Measurements from ENCODE around the gene NUCB2.

NUCB2 gene

GRCh38 chr11:17272801-17273200 lies 3.7 kb upstream of the NUCB2 start:
- no peak for DNase-seq

GRCh38 chr11:17273211-17273610 lies 3.3 kb upstream of the NUCB2 start:
- no peak for DNase-seq

GRCh38 chr11:17273668-17274282 lies 2.8 kb upstream of the NUCB2 start:
- DNase-seq = no peak

GRCh38 chr11:17275400-17276235 lies 921 bp upstream of the NUCB2 start:
- DNase-seq = no peak

- no peak for DNase-seq
These were observed 565 bp downstream of the NUCB2 start for GRCh38 chr11:17277024-17277584.

GRCh38 chr11:17280494-17281127 lies 4.1 kb downstream of the NUCB2 start:
- DNase-seq = no peak

- no peak for DNase-seq
These were observed 9.8 kb downstream of the NUCB2 start for GRCh38 chr11:17286332-17286731.

GRCh38 chr11:17287058-17287457 lies 10.5 kb downstream of the NUCB2 start:
- DNase-seq = no peak

GRCh38 chr11:17291710-17292109 lies 15.2 kb downstream of the NUCB2 start:
- DNase-seq = no peak

- no peak for DNase-seq
These were observed 16.8 kb downstream of the NUCB2 start for GRCh38 chr11:17293311-17293710.

- DNase-seq = no peak
These were observed 17.5 kb downstream of the NUCB2 start for GRCh38 chr11:17294033-17294432.

- DNase-seq = no peak
These were observed 20.5 kb downstream of the NUCB2 start for GRCh38 chr11:17296852-17297559.

- peak; percentile 41 for DNase-seq
These were observed 21.8 kb downstream of the NUCB2 start for GRCh38 chr11:17298302-17298701.

GRCh38 chr11:17300372-17300771 lies 23.8 kb downstream of the NUCB2 start:
- no peak for DNase-seq

- DNase-seq = no peak
These were observed 37.1 kb downstream of the NUCB2 start for GRCh38 chr11:17313349-17314231.

GRCh38 chr11:17314232-17314547 lies 37.7 kb downstream of the NUCB2 start:
- DNase-seq = no peak

GRCh38 chr11:17314904-17315426 lies 38.4 kb downstream of the NUCB2 start:
- no peak for DNase-seq

GRCh38 chr11:17328871-17329494 lies 52.4 kb downstream of the NUCB2 start:
- DNase-seq = no peak

- no peak for DNase-seq
These were observed 55.1 kb downstream of the NUCB2 start for GRCh38 chr11:17331669-17332068.

- no peak for DNase-seq
These were observed 57.5 kb downstream of the NUCB2 start for GRCh38 chr11:17333799-17334586.

- no peak for DNase-seq
These were observed 66.7 kb downstream of the NUCB2 start for GRCh38 chr11:17343257-17343656.

All from stimulated activated CD4-positive, alpha-beta T cell treated with anti-CD3 and anti-CD28 coated beads, Interleukin-4, amount 100 ng/mL, for 1 hour (primary cell).